Subcutaneous adipose tissue (tissue), 4 donors: Measurements from ENCODE around the gene IL1R1. TPM values are rescaled to one million over a fixed set of nuclear protein-coding genes. Genes with fewer than 3 reads are reported as not detected.

Source experiments
- CTCF ChIP-seq: fragments of 450-650 bp; IDR thresholded peaks from one replicate; pipeline ENCODE4 v1.5.1; 2016; ENCODE audit warnings: low read depth, mild to moderate bottlenecking, control low read depth, antibody characterized with exemption, moderate library complexity
- total RNA-seq, 4 donors: library from RNA; depleted of rRNA; stranded (reverse); fragments of >200 nt; gene quantifications; one replicate each; pipeline ENCODE4 v1.1.0, GENCODE V29; 2016

Gene IL1R1
- total RNA-seq, 4 donors from 2014 or later = 159 to 381 (median 193) TPM

DNA sequence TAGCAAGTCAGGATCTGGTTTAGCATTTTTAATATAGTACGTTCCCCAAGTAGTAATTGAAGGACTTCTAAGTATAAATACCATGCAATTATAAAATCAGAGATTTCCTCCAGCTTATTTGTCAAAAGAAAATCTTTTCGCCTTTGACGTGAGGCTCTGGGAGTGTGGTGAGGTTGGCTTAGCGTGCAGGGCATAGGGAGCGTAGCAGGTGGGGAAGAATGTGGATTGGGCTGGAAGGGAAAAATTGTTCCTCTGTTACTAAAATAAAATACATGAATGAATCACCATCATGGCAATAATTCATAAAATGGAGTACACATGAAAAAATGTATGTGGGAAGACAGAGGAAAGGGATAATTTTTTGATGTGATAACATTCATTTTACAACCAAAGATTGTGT lies 38.8 kb downstream of the IL1R1 start:
- no peak for TF ChIP-seq CTCF

GRCh38 chr2:102181919-102182635 lies 39.5 kb downstream of the IL1R1 start:
- TF ChIP-seq CTCF = no peak

GRCh38 chr2:102184018-102184417 lies 41.5 kb downstream of the IL1R1 start:
- no peak for TF ChIP-seq CTCF

DNA sequence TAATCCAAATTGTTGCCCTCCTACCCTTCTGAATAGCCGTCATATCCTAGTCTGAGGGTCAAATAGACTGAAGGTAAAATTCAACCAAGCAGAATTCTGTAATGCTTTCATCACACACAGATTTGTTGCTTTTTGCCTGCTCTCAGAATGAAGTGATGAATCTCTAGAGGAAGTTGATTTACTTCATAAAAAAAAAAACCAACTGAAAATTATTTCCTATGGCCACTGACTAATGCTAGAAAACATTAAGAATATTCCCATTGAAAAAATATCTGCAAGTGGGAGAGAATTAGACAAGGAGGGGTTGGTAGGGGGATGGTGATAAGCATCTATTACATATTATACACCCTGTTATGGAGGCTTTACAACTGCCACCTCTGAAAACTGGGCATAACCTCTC lies 42.0 kb downstream of the IL1R1 start:
- TF ChIP-seq CTCF = no peak

DNA sequence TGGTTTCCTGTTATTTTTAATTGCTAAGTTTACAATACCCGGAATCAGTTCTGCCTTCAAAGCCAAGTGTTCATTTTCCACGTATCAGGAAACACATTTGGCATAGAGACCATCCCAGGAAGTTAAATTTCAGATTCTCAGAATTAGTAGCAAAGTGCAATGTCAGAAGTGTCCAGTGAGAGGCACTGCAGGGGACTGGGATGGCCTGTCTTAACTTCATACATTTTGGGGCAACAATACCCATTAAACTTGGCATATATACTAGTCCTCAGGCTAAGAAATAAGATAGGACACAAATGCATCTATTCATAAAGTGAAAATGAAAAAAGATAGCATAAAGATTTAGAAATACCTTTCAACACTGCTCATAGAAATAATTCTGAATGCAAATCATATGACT lies 42.8 kb downstream of the IL1R1 start:
- TF ChIP-seq CTCF = no peak

DNA sequence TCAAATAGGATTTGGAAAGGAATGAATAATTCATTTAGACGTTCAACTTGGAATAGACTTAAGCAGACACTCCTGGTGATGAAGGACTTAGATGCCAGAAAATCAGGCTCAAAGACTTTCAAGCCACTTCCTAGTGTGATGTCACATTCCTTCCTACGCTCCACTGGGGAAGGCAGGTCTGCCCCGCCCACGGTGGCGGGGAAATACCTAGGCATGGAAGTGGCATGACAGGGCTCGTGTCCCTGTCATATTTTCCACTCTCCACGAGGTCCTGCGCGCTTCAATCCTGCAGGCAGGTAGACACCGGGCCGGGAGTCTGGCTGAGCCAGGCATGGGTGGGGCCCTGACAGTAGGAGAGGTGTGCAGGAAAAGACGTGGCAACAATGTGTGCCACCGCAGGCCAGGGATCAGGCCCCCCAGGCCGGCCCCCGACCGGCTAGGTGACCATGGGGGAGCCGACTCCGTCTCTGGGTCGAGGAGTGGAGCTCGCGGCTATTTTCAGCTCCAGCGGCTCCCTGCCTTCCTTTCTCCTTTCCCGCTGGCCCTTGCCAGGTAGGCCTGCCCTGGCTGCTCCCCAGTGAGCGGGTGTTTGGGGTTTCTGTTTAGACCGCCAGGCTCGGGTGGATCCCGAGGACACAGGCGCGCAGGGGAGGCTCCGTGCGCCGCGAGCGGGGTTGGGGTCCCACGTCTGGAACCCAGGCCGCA lies 44.4 kb downstream of the IL1R1 start, which contains the start of gene IL1RL2:
Gene IL1RL2, plus strand, starts transcription at position 233 of the 705 bp plus-strand sequence. CDS start 845 bp downstream, outside the sequence.
- TF ChIP-seq CTCF = no peak

GRCh38 chr2:102187496-102188150 lies 45.1 kb downstream of the IL1R1 start:
- TF ChIP-seq CTCF = no peak
